Activated CD8-positive, alpha-beta memory T cell treated with anti-CD3 and anti-CD28 coated beads for 36 hours (primary cell): ENCODE results near the gene OGFOD3. TPM values are rescaled to one million over a fixed set of nuclear protein-coding genes. Genes with fewer than 3 reads are reported as not detected.
"Not testable (repeated sequence)": the region's sequence is repeated elsewhere in the genome, so short reads cannot be mapped to it uniquely, and the experiment has no call there.

Experiments
- CTCF ChIA-PET: fragments of 350-600 bp; sonication (Branson Sonifier 250); formaldehyde crosslinking; loops from one replicate; lab custom pipeline; 2021; ENCODE audit warnings: antibody characterized with exemption; lab: Charles Lee
- POLR2A ChIA-PET: fragments of 350-600 bp; sonication (Branson Sonifier 250); formaldehyde crosslinking; loops from one replicate; lab custom pipeline; 2021; ENCODE audit warnings: antibody characterized with exemption; lab: Charles Lee
- total RNA-seq, 2 experiments: library from RNA; stranded (reverse); gene quantifications; one replicate each; pipeline ENCODE4 v1.2.3, GENCODE V29; 2021

OGFOD3 gene
- total RNA-seq, 2 experiments from 2014 or later, result 27.5 to 29.2 TPM

GRCh38 chr17:82372249-82373071, 45.9 kb downstream of the OGFOD3 start:
- POLR2A ChIA-PET, result no interaction called here
- CTCF ChIA-PET, result interaction anchor here (1.3 to 1.7 kb wide), 2 partner anchors 20 to 51 kb away, joined by 4 read pairs; no protein-coding TSS in a partner anchor

- CTCF ChIA-PET, result interaction anchor here (1.3 to 1.7 kb wide), 2 partner anchors 19 to 50 kb away, joined by 4 read pairs; no protein-coding TSS in a partner anchor
- POLR2A ChIA-PET, result no interaction called here
Measured at GRCh38 chr17:82371333-82372248, 46.8 kb downstream of the OGFOD3 start, which contains the start of gene UTS2R. TSS of gene UTS2R (plus strand) at chr17:82371765. CDS start at chr17:82374325, 2,560 bp downstream.

- ChIA-PET CTCF (interaction anchor here (1.1 to 1.7 kb wide), 3 partner anchors 18 to 52 kb away, joined by 3 to 4 read pairs (median 3); no protein-coding TSS in a partner anchor), POLR2A (interaction anchor here (0.6 to 0.7 kb wide), 2 partner anchors 34 to 346 kb away, joined by 3 to 5 read pairs; partner anchors contain the start of gene FN3KRP)
Measured at GRCh38 chr17:82370471-82371332, 47.7 kb downstream of the OGFOD3 start.

GRCh38 chr17:82369211-82369610, 49.2 kb downstream of the OGFOD3 start:
- ChIA-PET CTCF (interaction anchor here (0.7 to 1.6 kb wide), 2 partner anchors 51 to 125 kb away, joined by 3 to 6 read pairs; no protein-coding TSS in a partner anchor), POLR2A (no interaction called here)

GRCh38 chr17:82367724-82368524, 50.5 kb downstream of the OGFOD3 start:
- ChIA-PET CTCF (no interaction called here), POLR2A (no interaction called here)

- POLR2A ChIA-PET, result no interaction called here
- CTCF ChIA-PET, result no interaction called here
Measured at GRCh38 chr17:82366749-82367148, 51.6 kb downstream of the OGFOD3 start.

- CTCF ChIA-PET, result interaction anchor here (1.1 kb wide), 1 partner anchor 13 kb away, joined by 6 read pairs; no protein-coding TSS in a partner anchor
Measured at GRCh38 chr17:82365606-82366295, 52.6 kb downstream of the OGFOD3 start.

GRCh38 chr17:82361885-82362633, 56.3 kb downstream of the OGFOD3 start:
- CTCF ChIA-PET, result no interaction called here

More at GRCh38 chr17:82365606-82366295, 52.6 kb downstream of the OGFOD3 start:
- POLR2A ChIA-PET, result no interaction called here

GRCh38 chr17:82359451-82360074, 58.8 kb downstream of the OGFOD3 start:
- POLR2A ChIA-PET, CTCF ChIA-PET: not testable (repeated sequence)

More at GRCh38 chr17:82361885-82362633, 56.3 kb downstream of the OGFOD3 start:
- POLR2A ChIA-PET, result no interaction called here

GRCh38 chr17:82358465-82359350, 59.7 kb downstream of the OGFOD3 start, which contains the start of gene TEX19:
TSS of gene TEX19 (plus strand) at chr17:82359247. CDS start at chr17:82362151, 2,904 bp downstream.
- ChIA-PET POLR2A (no interaction called here), CTCF (interaction anchor here (1.0 to 1.4 kb wide), 2 partner anchors 59 to 60 kb away, joined by 3 to 5 read pairs; no protein-coding TSS in a partner anchor)

GRCh38 chr17:82357394-82357793, 61.0 kb downstream of the OGFOD3 start:
- POLR2A ChIA-PET, result interaction anchor here (0.7 kb wide), 1 partner anchor 115 kb away, joined by 3 read pairs; no protein-coding TSS in a partner anchor
- CTCF ChIA-PET, result interaction anchor here (1.0 to 1.4 kb wide), 4 partner anchors 21 to 62 kb away, joined by 3 to 5 read pairs (median 4); no protein-coding TSS in a partner anchor

- CTCF ChIA-PET, result interaction anchor here (1.1 to 1.4 kb wide), 3 partner anchors 22 to 62 kb away, joined by 3 to 4 read pairs (median 4); no protein-coding TSS in a partner anchor
- POLR2A ChIA-PET, result interaction anchor here (0.7 kb wide), 1 partner anchor 116 kb away, joined by 3 read pairs; no protein-coding TSS in a partner anchor
Measured at GRCh38 chr17:82356845-82357355, 61.5 kb downstream of the OGFOD3 start.

GRCh38 chr17:82355770-82356427, 62.5 kb downstream of the OGFOD3 start:
- ChIA-PET CTCF (interaction anchor here (0.7 kb wide), 1 partner anchor 23 kb away, joined by 3 read pairs; no protein-coding TSS in a partner anchor), POLR2A (no interaction called here)
